ENCODE measurements around the gene PCSK4.

Gene PCSK4

DNA sequence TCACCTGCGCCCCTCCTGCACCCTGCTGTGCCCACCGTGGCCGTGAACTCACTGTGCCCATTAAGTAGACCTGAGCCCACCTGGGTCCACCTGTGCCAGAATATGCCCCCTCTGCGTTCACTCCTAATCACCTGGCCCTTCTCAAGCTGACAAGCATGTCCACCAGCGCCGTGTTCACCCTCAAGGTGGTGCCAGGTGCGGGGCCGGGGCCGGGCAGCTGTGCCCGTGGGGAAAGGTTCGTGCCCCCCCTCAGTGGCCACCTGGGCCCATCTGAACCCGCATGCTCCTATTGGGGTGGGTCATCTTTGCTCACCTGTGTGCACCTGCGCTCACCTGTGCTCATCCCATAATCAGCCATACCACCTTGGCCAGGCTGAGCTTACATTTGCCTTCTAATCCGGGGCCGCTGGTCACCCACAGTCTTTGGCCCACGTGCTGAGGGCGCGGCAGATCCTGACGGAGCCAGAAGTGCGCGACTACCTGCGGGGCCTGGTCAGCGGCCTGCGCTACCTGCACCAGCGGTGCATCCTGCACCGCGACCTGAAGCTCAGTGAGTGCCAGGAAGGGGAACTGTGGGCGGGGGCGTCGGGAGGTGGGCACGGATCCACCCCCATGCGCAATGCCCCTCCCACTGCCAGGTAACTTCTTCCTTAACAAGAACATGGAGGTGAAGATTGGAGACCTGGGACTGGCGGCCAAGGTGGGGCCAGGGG is 36.1 kb upstream of the PCSK4 start:
- no peak for DNase-seq (ENCODE audit: low spot score)
- no peak for TF ChIP-seq CTCF (IDR thresholded peaks at IDR 0.05; ENCODE audit: borderline replicate concordance, control extremely low read depth, extremely low read depth, insufficient read depth, missing control alignments)
- in situ Hi-C loops (cut with MboI; ENCODE audit: low sequenced_read_pairs, unreplicated experiment), result no loop called here

DNA sequence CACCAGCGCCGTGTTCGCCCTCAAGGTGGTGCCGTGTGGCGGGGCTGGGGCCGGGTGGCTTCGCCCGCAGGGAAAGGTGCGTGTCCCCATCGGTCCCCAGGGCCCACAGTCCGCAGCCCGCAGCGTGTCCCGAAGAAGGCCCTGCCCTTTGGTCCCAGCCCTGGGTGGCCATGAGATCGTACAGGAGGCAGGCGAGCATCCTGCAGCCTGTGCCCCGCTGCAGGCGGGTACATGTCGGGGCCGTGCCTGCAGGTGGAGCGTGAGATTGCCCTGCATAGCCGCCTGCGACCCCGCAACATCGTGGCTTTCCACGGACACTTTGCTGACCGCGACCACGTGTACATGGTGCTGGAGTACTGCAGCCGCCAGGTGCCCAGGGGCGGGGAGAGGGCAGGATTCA is 35.2 kb upstream of the PCSK4 start:
- no peak for TF ChIP-seq CTCF (IDR thresholded peaks at IDR 0.05; ENCODE audit: borderline replicate concordance, control extremely low read depth, extremely low read depth, insufficient read depth, missing control alignments)
- in situ Hi-C loops (cut with MboI; ENCODE audit: low sequenced_read_pairs, unreplicated experiment), result no loop called here
- DNase-seq (ENCODE audit: low spot score), result no peak

- in situ Hi-C loops (cut with MboI; ENCODE audit: low sequenced_read_pairs, unreplicated experiment), result no loop called here
Observed at GRCh38 chr19:1524972-1525325, 34.8 kb upstream of the PCSK4 start.

DNA sequence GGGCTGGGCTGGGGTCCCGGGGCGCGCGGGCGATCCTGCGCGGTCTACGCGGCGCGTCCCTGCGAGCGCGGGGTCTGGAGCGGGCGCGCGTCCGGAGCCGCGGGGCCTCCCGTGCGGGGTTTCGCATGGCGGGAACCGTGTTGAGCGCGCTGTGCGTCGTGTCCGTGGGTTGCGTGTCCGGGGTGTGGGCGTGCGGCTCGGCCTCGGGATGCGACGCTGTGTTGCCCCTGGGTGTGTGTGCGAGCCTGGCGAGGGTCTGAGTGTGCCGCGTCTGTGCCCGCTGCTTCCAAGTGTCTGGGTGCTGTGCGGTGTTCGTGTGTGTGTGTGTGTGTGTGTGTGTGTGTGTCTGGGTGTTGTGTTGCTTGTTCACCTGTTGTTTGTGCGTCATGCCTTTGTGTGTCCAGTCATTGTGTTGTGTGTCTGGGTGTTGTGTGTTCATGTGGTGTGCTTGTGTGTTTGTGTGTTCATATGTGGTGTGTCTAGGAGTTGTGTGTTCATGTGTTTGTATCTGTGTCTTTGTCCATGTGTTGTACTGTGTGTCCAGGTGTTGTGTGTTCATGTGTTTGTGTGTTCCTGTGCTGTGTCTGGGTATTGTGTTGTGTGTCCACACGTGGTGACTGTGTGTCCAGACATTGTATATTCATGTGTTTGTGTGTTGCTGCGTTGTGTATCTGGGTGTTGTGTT is 34.3 kb upstream of the PCSK4 start:
- in situ Hi-C loops (cut with MboI; ENCODE audit: low sequenced_read_pairs, unreplicated experiment), result no loop called here
- no peak for DNase-seq (ENCODE audit: low spot score)
- TF ChIP-seq CTCF (IDR thresholded peaks at IDR 0.05; ENCODE audit: borderline replicate concordance, control extremely low read depth, extremely low read depth, insufficient read depth, missing control alignments), result no peak

More at GRCh38 chr19:1524972-1525325, 34.8 kb upstream of the PCSK4 start:
- TF ChIP-seq CTCF (IDR thresholded peaks at IDR 0.05; ENCODE audit: borderline replicate concordance, control extremely low read depth, extremely low read depth, insufficient read depth, missing control alignments), result no peak
- no peak for DNase-seq (ENCODE audit: low spot score)

GRCh38 chr19:1523412-1524286 is 33.5 kb upstream of the PCSK4 start, which contains the start of gene PLK5:
Gene PLK5 (plus strand): TSS chr19:1524077. CDS start chr19:1526997, 2,920 bp downstream.
- no peak for DNase-seq (ENCODE audit: low spot score)
- TF ChIP-seq CTCF (IDR thresholded peaks at IDR 0.05; ENCODE audit: borderline replicate concordance, control extremely low read depth, extremely low read depth, insufficient read depth, missing control alignments), result no peak
- in situ Hi-C loops (cut with MboI; ENCODE audit: low sequenced_read_pairs, unreplicated experiment), result no loop called here

GRCh38 chr19:1522838-1523237 is 32.7 kb upstream of the PCSK4 start:
- no peak for DNase-seq (ENCODE audit: low spot score)
- in situ Hi-C loops (cut with MboI; ENCODE audit: low sequenced_read_pairs, unreplicated experiment), result no loop called here
- no peak for TF ChIP-seq CTCF (IDR thresholded peaks at IDR 0.05; ENCODE audit: borderline replicate concordance, control extremely low read depth, extremely low read depth, insufficient read depth, missing control alignments)

Data from GM13976 (cell line).